Panc1 (cell line): ENCODE data around the gene ARHGEF2. TPM values are rescaled to one million over a fixed set of nuclear protein-coding genes. Genes with fewer than 3 reads are reported as not detected.

Source experiments
- ATAC-seq: fragments of 200-7000 bp; cut with Tn5 transposase; 2 replicates; pipeline ENCODE4 v1.9.1; 2020; ENCODE audit warnings: mild to moderate bottlenecking, moderate library complexity
- BruUV-seq: library from RNA; stranded (reverse); fragments of 400-500 nt; replicated peaks from 2 replicates; lab custom pipeline; 2021; lab: Mats Ljungman, UMichigan
- CTCF ChIA-PET: fragments of 300-600 bp; sonication (Branson Sonifier 250); formaldehyde crosslinking; loops from one replicate; lab custom pipeline; 2022; ENCODE audit warnings: antibody characterized with exemption; lab: Charles Lee
- POLR2A ChIA-PET: fragments of 300-600 bp; sonication (Branson Sonifier 250); formaldehyde crosslinking; loops from one replicate; lab custom pipeline; 2022; ENCODE audit warnings: antibody characterized with exemption; lab: Charles Lee
- DNase-seq: peaks from one replicate; pipeline ENCODE4 v3.0.0-alpha.2; 2010; ENCODE audit warnings: low read depth, low spot score
- H3K27ac ChIP-seq: 2 replicates; pipeline ENCODE4 v1.5.1; 2011; ENCODE audit warnings: mild to moderate bottlenecking, low read length, inconsistent platforms
- H3K27me3 ChIP-seq: fragments of 200-500 bp; sonication (Bioruptor generic); 2 replicates; pipeline ENCODE4 v1.6.0; 2014; ENCODE audit warnings: low read length, inconsistent platforms; ENCODE audit not compliant: control insufficient read depth, insufficient read depth
- H3K36me3 ChIP-seq: fragments of 200-500 bp; sonication (Bioruptor generic); 2 replicates; pipeline ENCODE4 v1.5.1; 2014; ENCODE audit warnings: inconsistent platforms, mild to moderate bottlenecking, low read length, moderate library complexity; ENCODE audit not compliant: control insufficient read depth, insufficient read depth
- H3K4me1 ChIP-seq: 2 replicates; pipeline ENCODE4 v1.5.1; 2011; ENCODE audit warnings: inconsistent platforms, mild to moderate bottlenecking, low read length, moderate library complexity; ENCODE audit not compliant: control insufficient read depth, insufficient read depth
- H3K4me3 ChIP-seq, 2 experiments: 2 replicates each; pipeline ENCODE4 v1.5.1; 2011 to 2012; ENCODE audit warnings: low read depth in 2 of 2, low read length in 2 of 2, mild to moderate bottlenecking in 2 of 2, inconsistent platforms in 1 of 2, moderate library complexity in 1 of 2
- H3K9me3 ChIP-seq: fragments of 200-500 bp; sonication (Bioruptor generic); 2 replicates; pipeline ENCODE4 v1.5.1; 2014; ENCODE audit warnings: low read depth, mild to moderate bottlenecking, inconsistent platforms, low read length, moderate library complexity; ENCODE audit not compliant: control insufficient read depth, insufficient read depth
- CTCF ChIP-seq: fragments of 450-650 bp; IDR thresholded peaks from 2 replicates; pipeline ENCODE4 v1.5.1; 2017; ENCODE audit warnings: mild to moderate bottlenecking
- POLR2AphosphoS5 ChIP-seq: IDR thresholded peaks from 2 replicates; pipeline ENCODE4 v1.6.1; 2012; ENCODE audit warnings: mild to moderate bottlenecking, low read depth, low read length, moderate library complexity
- REST ChIP-seq, 2 experiments: IDR thresholded peaks; 2 replicates each; pipeline ENCODE4 v1.6.1; 2011 to 2012; ENCODE audit warnings: low read depth in 2 of 2, control low read depth in 1 of 2, low read length in 1 of 2, mild to moderate bottlenecking in 1 of 2, moderate library complexity in 1 of 2; ENCODE audit not compliant: insufficient read depth in 1 of 2
- SIN3A ChIP-seq: IDR thresholded peaks from 2 replicates; pipeline ENCODE4 v1.6.1; 2012; ENCODE audit warnings: low read depth, mild to moderate bottlenecking, low read length, moderate library complexity, borderline replicate concordance; ENCODE audit not compliant: insufficient read depth
- TCF7L2 ChIP-seq: IDR thresholded peaks from 2 replicates; pipeline ENCODE4 v1.6.1; 2011; ENCODE audit warnings: mild to moderate bottlenecking, low read depth, low read length, inconsistent platforms
- in situ Hi-C: cut with HindIII; loops from 2 replicates; pipeline ENCODE4 v1.10.0; 2016; ENCODE audit warnings: low sequenced_read_pairs, low pct_unique_long_range_greater_than_20kb
- intact Hi-C: fragments of 100-400 bp; cut with micrococcal nuclease; formaldehyde crosslinking; loops from one replicate; pipeline ENCODE4 v1.10.0; 2022; ENCODE audit not compliant: unreplicated experiment
- total RNA-seq: library from RNA; stranded (reverse); gene quantifications from one replicate; pipeline ENCODE4 v1.2.1, GENCODE V29; 2021; ENCODE audit not compliant: unreplicated experiment

Gene ARHGEF2
- total RNA-seq, 1 experiment from 2014 or later, result 87.0 TPM

- in situ Hi-C loops, result no loop called here
- no peak for ATAC-seq
- no peak for TF ChIP-seq POLR2AphosphoS5
These were observed 57.6 kb downstream of the ARHGEF2 start for GRCh38 chr1:155920717-155921116.

GRCh38 chr1:155919801-155920200, 58.5 kb downstream of the ARHGEF2 start:
- no peak overlapping the region for H3K27ac ChIP-seq
- H3K36me3 ChIP-seq, result peaks cover 53% of the 10 kb centered on the region
- peaks cover 8% of the 10 kb centered on the region; the same call in 1 of the 2 replicates for H3K4me1 ChIP-seq
- H3K4me3 ChIP-seq, result no peak overlapping the region
- H3K27me3 ChIP-seq, result no peaks in the 10 kb centered on the region
- BruUV-seq, result no TSS peak
- intact Hi-C loops, result no loop called here
- ATAC-seq, result no peak
- no peak for TF ChIP-seq SIN3A
- no peak for TF ChIP-seq POLR2AphosphoS5
- TF ChIP-seq TCF7L2, result no peak
- no peak for TF ChIP-seq CTCF
- TF ChIP-seq REST (IDR thresholded peaks at IDR 0.05; ENCODE audit: insufficient read depth in 1 of 2, low read depth in 2 of 2, low read length in 1 of 2), result no peak
- no peaks in the 10 kb centered on the region for H3K9me3 ChIP-seq
- no peak for DNase-seq
- ChIA-PET POLR2A (no interaction called here), CTCF (no interaction called here)
- in situ Hi-C loops, result no loop called here

More at GRCh38 chr1:155920717-155921116, 57.6 kb downstream of the ARHGEF2 start:
- Histone ChIP-seq H3K27ac (no peak overlapping the region), H3K36me3 (peaks cover 57% of the 10 kb centered on the region), H3K9me3 (no peaks in the 10 kb centered on the region), H3K27me3 (no peaks in the 10 kb centered on the region), H3K4me3 (no peak overlapping the region), H3K4me1 (peaks cover 8% of the 10 kb centered on the region; the same call in 1 of the 2 replicates)
- CTCF ChIA-PET, result no interaction called here
- no peak for DNase-seq
- intact Hi-C loops, result no loop called here
- TSS peak; percentile 22 for BruUV-seq
- POLR2A ChIA-PET, result interaction anchor here (0.8 kb wide), 1 partner anchor 12 kb away, joined by 3 read pairs; no protein-coding TSS in a partner anchor

GRCh38 chr1:155918660-155919059, 59.7 kb downstream of the ARHGEF2 start:
- H3K4me3 ChIP-seq, result no peak overlapping the region
- no TSS peak for BruUV-seq
- H3K27ac ChIP-seq, result no peak overlapping the region
- no peaks in the 10 kb centered on the region for H3K27me3 ChIP-seq
- intact Hi-C loops (no loop called here), in situ Hi-C loops (no loop called here)
- no peak for TF ChIP-seq SIN3A
- no peak; the same call in 1 of the 2 replicates for TF ChIP-seq POLR2AphosphoS5
- TF ChIP-seq TCF7L2, result no peak
- no peak for TF ChIP-seq REST (IDR thresholded peaks at IDR 0.05; ENCODE audit: insufficient read depth in 1 of 2, low read depth in 2 of 2, low read length in 1 of 2)
- no peak for TF ChIP-seq CTCF
- DNase-seq (no peak), ATAC-seq (no peak)
- H3K36me3 ChIP-seq, result peaks cover 61% of the 10 kb centered on the region
- no peaks in the 10 kb centered on the region for H3K9me3 ChIP-seq
- H3K4me1 ChIP-seq, result peaks cover 8% of the 10 kb centered on the region; the same call in 1 of the 2 replicates
- ChIA-PET CTCF (interaction anchor here (0.6 kb wide), 1 partner anchor 26 kb away, joined by 3 read pairs; no protein-coding TSS in a partner anchor), POLR2A (interaction anchor here (0.6 to 0.7 kb wide), 3 partner anchors 20 to 60 kb away, joined by 4 to 5 read pairs (median 4); no protein-coding TSS in a partner anchor)
